ENCODE measurements around the gene TNS1. TPM values are rescaled to one million over a fixed set of nuclear protein-coding genes. Genes with fewer than 3 reads are reported as not detected.
"Not testable (repeated sequence)": the region's sequence is repeated elsewhere in the genome, so short reads cannot be mapped to it uniquely, and the experiment has no call there.

Gene TNS1
- total RNA-seq, 1 donor from 2014 or later: 1.6 TPM

GRCh38 chr2:217789003-217789735 lies 213.6 kb downstream of the TNS1 start:
- no peaks in the 10 kb centered on the region for H3K36me3 ChIP-seq (ENCODE audit: control insufficient read depth, insufficient read depth, low read length)
- TF ChIP-seq CTCF (IDR thresholded peaks at IDR 0.05; ENCODE audit: insufficient read depth, low read length, severe bottlenecking): peak; percentile 99
- FAIRE-seq (no peak), DNase-seq (ENCODE audit: low read depth) (peak; percentile 42)
- no peak overlapping the region for H3K4me3 ChIP-seq (ENCODE audit: low read depth, low read length)
- no peaks in the 10 kb centered on the region for H3K27me3 ChIP-seq (ENCODE audit: control insufficient read depth, insufficient read depth, low read length)

GRCh38 chr2:217788669-217789002 lies 214.2 kb downstream of the TNS1 start:
- no peak overlapping the region for H3K4me3 ChIP-seq (ENCODE audit: low read depth, low read length)
- H3K36me3 ChIP-seq (ENCODE audit: control insufficient read depth, insufficient read depth, low read length): no peaks in the 10 kb centered on the region
- no peak for DNase-seq (ENCODE audit: low read depth)
- no peak for FAIRE-seq
- TF ChIP-seq CTCF (IDR thresholded peaks at IDR 0.05; ENCODE audit: insufficient read depth, low read length, severe bottlenecking): no peak
- H3K27me3 ChIP-seq (ENCODE audit: control insufficient read depth, insufficient read depth, low read length): no peaks in the 10 kb centered on the region

- DNase-seq (ENCODE audit: low read depth) (no peak), FAIRE-seq (no peak)
- no peak for TF ChIP-seq CTCF (IDR thresholded peaks at IDR 0.05; ENCODE audit: insufficient read depth, low read length, severe bottlenecking)
- H3K36me3 ChIP-seq (ENCODE audit: control insufficient read depth, insufficient read depth, low read length): no peaks in the 10 kb centered on the region
- no peaks in the 10 kb centered on the region for H3K27me3 ChIP-seq (ENCODE audit: control insufficient read depth, insufficient read depth, low read length)
- H3K4me3 ChIP-seq (ENCODE audit: low read depth, low read length): no peak overlapping the region
Measured at GRCh38 chr2:217787160-217787877, 215.5 kb downstream of the TNS1 start.

GRCh38 chr2:217786560-217786959 lies 216.2 kb downstream of the TNS1 start:
- not testable (repeated sequence) for H3K36me3 ChIP-seq (ENCODE audit: control insufficient read depth, insufficient read depth, low read length); H3K4me3 ChIP-seq (ENCODE audit: low read depth, low read length); FAIRE-seq; H3K27me3 ChIP-seq (ENCODE audit: control insufficient read depth, insufficient read depth, low read length); DNase-seq (ENCODE audit: low read depth)

GRCh38 chr2:217785544-217786045 lies 217.2 kb downstream of the TNS1 start:
- peak; percentile 96 for TF ChIP-seq CTCF (IDR thresholded peaks at IDR 0.05; ENCODE audit: insufficient read depth, low read length, severe bottlenecking)
- FAIRE-seq (peak; percentile 36), DNase-seq (ENCODE audit: low read depth) (peak; percentile 51)
- H3K27me3 ChIP-seq (ENCODE audit: control insufficient read depth, insufficient read depth, low read length): no peaks in the 10 kb centered on the region
- H3K4me3 ChIP-seq (ENCODE audit: low read depth, low read length): no peak overlapping the region
- no peaks in the 10 kb centered on the region for H3K36me3 ChIP-seq (ENCODE audit: control insufficient read depth, insufficient read depth, low read length)

GRCh38 chr2:217784996-217785543 lies 217.7 kb downstream of the TNS1 start:
- Histone ChIP-seq H3K4me3 (ENCODE audit: low read depth, low read length) (no peak overlapping the region), H3K27me3 (ENCODE audit: control insufficient read depth, insufficient read depth, low read length) (no peaks in the 10 kb centered on the region), H3K36me3 (ENCODE audit: control insufficient read depth, insufficient read depth, low read length) (no peaks in the 10 kb centered on the region)
- no peak for TF ChIP-seq CTCF (IDR thresholded peaks at IDR 0.05; ENCODE audit: insufficient read depth, low read length, severe bottlenecking)
- FAIRE-seq (no peak), DNase-seq (ENCODE audit: low read depth) (no peak)
